A673 (cell line): Measurements from ENCODE around the gene SGCD.

ENCODE experiments used
- EZH2 ChIP-seq: fragments of 200-600 bp; sonication (generic); IDR thresholded peaks from 2 replicates; pipeline ENCODE4 v1.6.1; 2017; ENCODE audit warnings: borderline replicate concordance, low read depth, mild to moderate bottlenecking, mixed read lengths, antibody characterized with exemption, low read length; ENCODE audit not compliant: poor library complexity, severe bottlenecking
- TF ChIP-seq, protein P1 (sequence below): fragments of 300-800, 200-600 bp; sonication (generic); conservative IDR thresholded peaks from 2 replicates; pipeline ENCODE4 v1.5.1; 2017; ENCODE audit warnings: low read depth, mild to moderate bottlenecking, antibody characterized with exemption, low read length, moderate library complexity, mixed read lengths

DNA sequence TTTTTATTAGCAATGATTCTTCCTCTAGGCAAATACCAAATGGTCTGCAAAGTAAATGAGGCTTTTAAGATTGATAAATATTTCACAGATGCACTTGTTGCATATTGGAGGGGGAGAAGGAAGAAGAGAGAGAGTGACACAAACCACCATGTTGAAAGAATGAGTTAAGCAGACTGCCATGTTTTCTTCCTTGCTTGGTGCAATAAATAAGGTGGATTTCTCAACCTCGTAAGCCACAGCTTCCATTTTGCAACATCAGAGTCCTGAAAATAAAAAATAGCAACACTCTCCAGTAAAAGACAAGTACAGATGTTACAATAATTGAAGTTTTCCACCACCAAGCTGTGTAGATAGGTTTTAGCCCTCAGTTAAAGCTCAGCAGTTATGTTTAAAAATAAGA lies 202.9 kb downstream of the SGCD start:
- TF ChIP-seq, protein P1, sequence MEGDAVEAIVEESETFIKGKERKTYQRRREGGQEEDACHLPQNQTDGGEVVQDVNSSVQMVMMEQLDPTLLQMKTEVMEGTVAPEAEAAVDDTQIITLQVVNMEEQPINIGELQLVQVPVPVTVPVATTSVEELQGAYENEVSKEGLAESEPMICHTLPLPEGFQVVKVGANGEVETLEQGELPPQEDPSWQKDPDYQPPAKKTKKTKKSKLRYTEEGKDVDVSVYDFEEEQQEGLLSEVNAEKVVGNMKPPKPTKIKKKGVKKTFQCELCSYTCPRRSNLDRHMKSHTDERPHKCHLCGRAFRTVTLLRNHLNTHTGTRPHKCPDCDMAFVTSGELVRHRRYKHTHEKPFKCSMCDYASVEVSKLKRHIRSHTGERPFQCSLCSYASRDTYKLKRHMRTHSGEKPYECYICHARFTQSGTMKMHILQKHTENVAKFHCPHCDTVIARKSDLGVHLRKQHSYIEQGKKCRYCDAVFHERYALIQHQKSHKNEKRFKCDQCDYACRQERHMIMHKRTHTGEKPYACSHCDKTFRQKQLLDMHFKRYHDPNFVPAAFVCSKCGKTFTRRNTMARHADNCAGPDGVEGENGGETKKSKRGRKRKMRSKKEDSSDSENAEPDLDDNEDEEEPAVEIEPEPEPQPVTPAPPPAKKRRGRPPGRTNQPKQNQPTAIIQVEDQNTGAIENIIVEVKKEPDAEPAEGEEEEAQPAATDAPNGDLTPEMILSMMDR: no peak
- TF ChIP-seq EZH2: no peak
